T-helper 2 cell treated with Interferon-gamma antibody and Interleukin-4, amounts not matched to agents 5 μg/mL and 100 μg/mL, for 36 hours (primary cell): ENCODE data around the gene RPS16.

Experiments used
- DNase-seq: peaks from one replicate; pipeline ENCODE4 v3.0.0; 2021; ENCODE audit warnings: low spot score
- H3K27ac Mint-ChIP-seq: one replicate; pipeline ENCODE4 v1.8.0; 2021; ENCODE audit warnings: mild to moderate bottlenecking, mixed read lengths
- H3K27me3 Mint-ChIP-seq: one replicate; pipeline ENCODE4 v1.8.0; 2021; ENCODE audit warnings: low read depth, mixed read lengths
- H3K36me3 Mint-ChIP-seq: one replicate; pipeline ENCODE4 v1.8.0; 2021; ENCODE audit warnings: low read depth, mixed read lengths
- H3K4me1 Mint-ChIP-seq: one replicate; pipeline ENCODE4 v1.8.0; 2021; ENCODE audit warnings: low read depth, mixed read lengths
- H3K4me3 Mint-ChIP-seq: one replicate; pipeline ENCODE4 v1.8.0; 2022; ENCODE audit warnings: mild to moderate bottlenecking, moderate library complexity, mixed read lengths
- H3K9me3 Mint-ChIP-seq: one replicate; pipeline ENCODE4 v1.8.0; 2021; ENCODE audit warnings: mixed read lengths

RPS16 gene

DNA sequence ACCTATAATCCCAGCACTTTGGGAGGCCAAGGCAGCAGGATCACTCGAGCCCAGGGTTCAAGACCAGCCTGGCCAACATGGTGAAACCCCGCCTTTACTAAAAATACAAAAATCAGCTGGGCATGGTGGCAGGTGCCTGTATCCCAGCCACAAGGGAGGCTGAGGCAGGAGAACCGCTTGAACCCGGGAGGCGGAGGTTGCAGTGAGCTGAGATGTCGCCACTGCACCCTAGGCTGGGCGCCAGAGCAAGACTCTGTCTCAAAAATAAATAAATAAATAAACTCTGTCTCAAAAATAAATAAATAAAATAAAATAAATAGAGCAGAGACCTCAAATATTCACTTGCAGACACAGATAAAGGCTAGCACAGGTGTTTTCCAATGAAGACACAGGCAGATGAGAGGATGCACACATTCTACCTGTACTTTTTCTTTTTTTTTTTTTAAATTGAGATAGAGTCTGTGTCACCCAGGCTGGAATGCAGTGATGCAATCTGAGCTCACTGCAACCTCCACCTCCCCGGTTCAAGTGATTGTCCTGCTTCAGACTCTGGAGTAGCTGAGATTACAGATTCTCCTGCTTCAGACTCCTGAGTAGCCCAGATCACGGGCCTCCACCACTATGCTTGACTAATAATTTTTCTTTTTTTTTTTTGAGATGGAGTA, 2.7 kb upstream of the RPS16 start:
- no peaks in the 10 kb centered on the region for H3K27me3 Mint-ChIP-seq
- H3K36me3 Mint-ChIP-seq, result peaks cover 23% of the 10 kb centered on the region
- no peak overlapping the region for H3K4me3 Mint-ChIP-seq
- H3K4me1 Mint-ChIP-seq, result peaks cover 33% of the 10 kb centered on the region
- no peaks in the 10 kb centered on the region for H3K9me3 Mint-ChIP-seq
- H3K27ac Mint-ChIP-seq, result no peak overlapping the region
- no peak for DNase-seq

DNA sequence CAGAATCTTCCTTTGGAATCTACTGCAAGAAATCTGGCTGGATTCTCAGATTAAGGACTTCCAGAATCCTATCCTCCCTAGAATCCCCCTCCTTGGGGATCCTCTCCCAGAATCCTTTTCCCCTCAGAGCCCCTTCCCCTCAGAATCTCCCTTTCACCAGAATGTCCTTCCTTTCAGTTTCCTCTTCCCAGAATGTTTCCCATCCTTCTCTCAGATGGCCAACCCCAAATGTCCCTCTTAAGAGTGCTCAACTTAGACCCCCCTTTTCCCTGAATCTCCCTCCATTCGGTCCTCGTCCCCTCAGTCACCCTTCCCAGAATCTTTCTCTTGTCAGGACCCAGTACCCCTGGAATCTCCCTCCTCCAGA, 584 bp upstream of the RPS16 start:
- no peak for DNase-seq
- H3K27ac Mint-ChIP-seq, result peak overlapping the region; percentile 98
- H3K9me3 Mint-ChIP-seq, result no peaks in the 10 kb centered on the region
- peak overlapping the region; percentile 96 for H3K4me3 Mint-ChIP-seq
- H3K27me3 Mint-ChIP-seq, result no peaks in the 10 kb centered on the region
- peaks cover 37% of the 10 kb centered on the region for H3K4me1 Mint-ChIP-seq
- H3K36me3 Mint-ChIP-seq, result peaks cover 35% of the 10 kb centered on the region

DNA sequence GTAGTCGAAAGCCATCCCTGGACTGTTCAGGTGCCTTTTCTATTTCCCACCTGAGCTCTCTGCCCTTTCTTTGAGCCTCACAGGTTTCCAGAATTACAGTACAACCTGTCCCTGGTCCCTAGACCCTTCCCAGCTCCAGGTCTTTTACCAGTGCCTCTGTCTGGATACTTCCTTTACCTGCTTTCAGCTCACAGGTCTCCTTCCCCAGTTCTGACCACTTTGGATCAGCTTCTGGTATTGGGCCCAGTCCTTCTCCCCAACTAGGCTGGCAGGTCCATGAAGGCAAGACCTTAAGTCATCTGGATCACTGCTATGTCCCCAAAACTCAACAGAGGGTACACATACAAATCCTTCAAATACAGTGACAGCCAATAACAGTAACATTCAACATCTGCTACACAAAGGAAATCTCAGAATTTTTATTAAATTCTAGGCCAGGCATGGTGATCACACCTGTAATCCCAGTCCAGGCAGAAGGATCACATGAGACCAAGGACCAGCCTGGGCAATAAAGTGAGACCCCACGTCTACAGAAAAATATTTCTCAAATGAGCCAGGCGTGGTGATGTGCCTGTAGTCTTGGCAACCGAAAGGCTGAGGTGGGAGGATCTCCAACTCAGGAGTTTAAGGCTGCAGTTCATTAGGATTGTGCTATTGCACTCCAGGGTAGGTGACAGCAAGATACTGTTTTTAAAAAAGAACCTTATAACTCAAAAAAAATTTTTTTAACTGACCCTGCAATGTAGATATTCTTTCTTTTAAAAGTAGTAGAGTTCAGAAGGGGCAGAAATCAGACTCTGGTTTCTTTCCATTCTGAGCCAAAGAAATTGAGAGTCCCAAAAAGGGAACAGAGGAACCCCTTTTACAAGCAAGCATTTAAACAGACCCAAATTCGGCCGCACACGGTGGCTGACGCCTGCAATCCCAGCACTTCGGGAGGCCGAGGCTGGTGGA, 1.3 kb downstream of the RPS16 start:
- Mint-ChIP-seq H3K9me3 (no peaks in the 10 kb centered on the region), H3K27me3 (no peaks in the 10 kb centered on the region), H3K4me3 (peak overlapping the region; percentile 96), H3K36me3 (peaks cover 37% of the 10 kb centered on the region), H3K4me1 (peaks cover 37% of the 10 kb centered on the region), H3K27ac (peak overlapping the region; percentile 98)
- DNase-seq, result no peak

DNA sequence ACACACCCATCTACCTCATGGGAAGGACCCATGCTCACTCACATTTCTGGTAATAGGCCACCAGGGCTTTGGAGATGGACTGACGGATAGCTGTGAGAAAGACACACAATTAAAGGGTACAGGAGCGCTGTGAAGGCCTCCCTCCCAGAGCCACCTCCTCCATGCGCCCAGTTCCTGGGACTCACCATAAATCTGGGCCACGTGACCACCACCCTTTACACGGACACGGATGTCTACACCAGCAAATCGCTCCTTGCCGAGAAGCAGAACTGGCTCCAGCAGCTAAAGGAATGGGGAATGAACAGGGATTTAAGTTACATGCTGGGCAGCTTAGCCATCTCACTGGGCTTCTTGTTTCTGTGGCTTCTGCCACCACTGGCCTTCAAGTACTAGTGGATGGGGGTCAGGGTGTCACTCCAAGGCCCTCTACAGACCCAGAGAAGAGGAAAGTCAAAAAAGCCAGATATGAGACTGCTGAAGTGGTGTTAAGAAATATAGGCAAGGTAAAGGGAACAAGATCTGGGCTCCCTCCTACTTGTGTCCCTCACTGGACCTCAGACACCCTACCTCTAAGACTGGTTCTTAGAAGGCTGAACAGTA, 2.2 kb downstream of the RPS16 start:
- H3K27ac Mint-ChIP-seq, result peak overlapping the region; percentile 70
- H3K4me1 Mint-ChIP-seq, result peaks cover 37% of the 10 kb centered on the region
- peak overlapping the region; percentile 96 for H3K4me3 Mint-ChIP-seq
- DNase-seq, result no peak
- H3K9me3 Mint-ChIP-seq, result no peaks in the 10 kb centered on the region
- peaks cover 37% of the 10 kb centered on the region for H3K36me3 Mint-ChIP-seq
- H3K27me3 Mint-ChIP-seq, result no peaks in the 10 kb centered on the region

DNA sequence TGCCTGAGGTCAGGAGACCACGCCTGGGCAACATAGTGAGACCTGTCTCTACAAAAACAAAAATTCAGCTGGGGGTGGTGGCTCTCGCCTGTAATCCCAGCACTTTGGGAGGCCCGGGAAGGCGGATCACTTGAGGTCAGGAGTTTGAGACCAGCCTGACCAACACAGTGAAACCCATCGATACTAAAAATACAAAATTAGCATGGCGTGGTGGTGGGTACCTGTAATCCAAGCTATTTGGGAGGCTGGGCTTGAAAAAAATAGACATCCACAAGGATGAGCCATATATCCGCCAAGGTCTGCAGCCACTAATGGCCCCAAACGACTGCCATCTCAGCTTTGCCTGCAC, 3.1 kb downstream of the RPS16 start:
- Mint-ChIP-seq H3K4me3 (peak overlapping the region; percentile 40), H3K27ac (peak overlapping the region; percentile 60), H3K9me3 (no peaks in the 10 kb centered on the region), H3K36me3 (peaks cover 37% of the 10 kb centered on the region), H3K27me3 (no peaks in the 10 kb centered on the region), H3K4me1 (peaks cover 37% of the 10 kb centered on the region)
- DNase-seq, result no peak

DNA sequence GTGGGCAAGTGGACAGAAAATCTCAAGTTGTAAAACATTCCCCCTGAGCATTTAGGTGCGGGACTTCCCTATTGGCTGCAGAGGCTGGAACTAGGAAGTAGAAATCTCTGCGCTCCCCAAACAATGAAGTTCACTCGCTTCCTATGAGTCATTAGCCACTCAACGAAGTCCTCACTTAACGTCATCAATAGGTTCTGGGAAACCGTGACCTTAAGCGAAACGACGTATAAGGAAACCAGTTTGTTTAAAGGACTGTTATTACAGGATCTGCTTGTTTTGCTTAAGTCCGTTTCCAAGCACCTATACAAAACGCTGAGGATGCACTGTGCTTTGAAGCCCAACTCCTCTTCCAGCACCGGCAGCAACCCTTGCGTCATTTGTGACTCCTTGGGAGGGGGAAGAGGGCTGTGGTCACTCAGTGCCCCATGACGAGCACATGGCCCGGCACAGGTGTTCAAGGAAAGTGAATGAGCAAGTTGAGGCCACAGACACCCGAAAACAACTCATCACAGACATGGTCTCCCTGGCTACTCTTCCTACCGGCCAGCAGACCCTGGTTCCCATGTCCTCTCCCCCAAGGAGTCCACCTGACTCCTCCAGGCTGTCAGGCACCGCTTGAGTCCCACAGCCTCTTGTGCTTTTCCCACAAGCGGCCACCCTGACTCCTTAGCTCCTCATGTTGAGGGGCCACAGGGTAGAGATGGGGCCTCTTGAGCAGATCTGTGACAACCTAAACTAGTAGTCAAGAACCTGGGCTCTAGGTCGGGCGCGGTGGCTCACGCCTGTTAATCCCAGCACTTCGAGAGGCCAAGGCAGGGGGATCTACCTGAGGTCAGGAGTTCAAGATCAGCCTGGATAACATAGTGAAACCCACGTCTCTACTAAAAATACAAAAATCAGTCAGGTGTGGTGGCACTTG, 4.8 kb downstream of the RPS16 start:
- peak; percentile 76 for DNase-seq
- Mint-ChIP-seq H3K27me3 (no peaks in the 10 kb centered on the region), H3K4me3 (peak overlapping the region; percentile 29), H3K36me3 (peaks cover 37% of the 10 kb centered on the region), H3K4me1 (peaks cover 28% of the 10 kb centered on the region), H3K27ac (peak overlapping the region; percentile 90), H3K9me3 (no peaks in the 10 kb centered on the region)

DNA sequence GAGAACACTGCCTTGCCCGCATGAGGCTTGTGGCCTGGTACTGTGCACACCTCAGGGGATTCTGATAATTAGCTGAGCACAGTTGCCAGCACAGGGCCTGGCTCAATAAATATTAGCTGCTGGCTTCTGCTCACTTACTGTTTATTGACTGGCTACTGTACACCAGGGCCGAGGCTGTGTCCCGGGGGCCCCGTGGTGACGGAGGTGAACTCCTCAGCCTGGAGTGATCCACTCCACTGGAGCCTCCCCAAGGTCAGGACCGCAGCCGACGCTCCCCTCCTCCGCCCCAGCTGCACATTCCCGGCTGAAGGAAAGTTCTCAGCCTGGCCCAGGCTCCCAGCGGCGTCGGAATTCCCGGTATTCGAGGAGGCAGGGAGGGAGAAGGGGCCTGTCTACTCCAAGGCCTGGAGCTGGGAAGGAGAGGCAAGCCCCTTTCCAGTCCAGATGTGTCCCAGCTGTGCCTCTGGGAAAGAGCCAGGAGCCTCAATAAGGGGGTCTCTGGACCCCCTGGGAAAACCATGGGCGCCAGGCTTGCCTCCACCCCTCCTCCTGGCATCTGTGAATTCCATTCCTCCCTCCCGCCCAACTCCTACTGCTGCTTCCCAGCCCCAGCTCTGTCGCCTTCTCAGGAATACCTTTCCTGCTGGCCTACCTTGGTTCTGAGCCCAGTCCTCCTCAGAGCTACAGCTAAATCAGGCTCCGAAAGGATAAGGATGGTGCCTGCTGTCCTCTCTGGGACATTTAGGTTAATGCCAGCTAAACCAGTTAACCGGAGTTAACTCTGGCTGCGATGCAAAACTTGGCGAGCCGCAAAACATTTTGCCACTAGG, 7.3 kb downstream of the RPS16 start:
- no peak for DNase-seq
- H3K27ac Mint-ChIP-seq, result no peak overlapping the region
- no peaks in the 10 kb centered on the region for H3K27me3 Mint-ChIP-seq
- H3K4me3 Mint-ChIP-seq, result no peak overlapping the region
- peaks cover 29% of the 10 kb centered on the region for H3K36me3 Mint-ChIP-seq
- H3K4me1 Mint-ChIP-seq, result peaks cover 13% of the 10 kb centered on the region
- H3K9me3 Mint-ChIP-seq, result no peaks in the 10 kb centered on the region

DNA sequence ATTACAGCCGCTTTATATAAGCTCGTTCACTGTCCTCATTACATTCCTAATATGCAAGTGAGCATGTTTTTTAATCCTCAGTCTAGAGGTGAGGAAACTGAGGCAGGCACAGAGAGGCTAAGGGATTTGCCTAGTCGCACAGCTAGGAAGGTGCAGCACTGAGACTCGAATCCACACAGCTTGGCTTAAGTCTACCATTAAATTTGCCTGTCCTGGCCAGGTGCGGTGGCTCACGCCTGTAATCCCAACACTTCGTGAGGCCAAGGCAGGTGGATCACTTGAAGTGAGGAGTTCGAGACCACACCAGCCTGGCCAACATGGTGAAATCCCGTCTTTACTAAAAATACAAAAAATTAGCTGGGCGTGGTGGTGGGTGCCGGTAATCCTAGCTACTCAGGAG, 8.0 kb downstream of the RPS16 start:
- Mint-ChIP-seq H3K4me1 (peaks cover 8% of the 10 kb centered on the region), H3K27me3 (no peaks in the 10 kb centered on the region), H3K4me3 (no peak overlapping the region), H3K9me3 (no peaks in the 10 kb centered on the region), H3K27ac (no peak overlapping the region), H3K36me3 (peaks cover 25% of the 10 kb centered on the region)
- no peak for DNase-seq

DNA sequence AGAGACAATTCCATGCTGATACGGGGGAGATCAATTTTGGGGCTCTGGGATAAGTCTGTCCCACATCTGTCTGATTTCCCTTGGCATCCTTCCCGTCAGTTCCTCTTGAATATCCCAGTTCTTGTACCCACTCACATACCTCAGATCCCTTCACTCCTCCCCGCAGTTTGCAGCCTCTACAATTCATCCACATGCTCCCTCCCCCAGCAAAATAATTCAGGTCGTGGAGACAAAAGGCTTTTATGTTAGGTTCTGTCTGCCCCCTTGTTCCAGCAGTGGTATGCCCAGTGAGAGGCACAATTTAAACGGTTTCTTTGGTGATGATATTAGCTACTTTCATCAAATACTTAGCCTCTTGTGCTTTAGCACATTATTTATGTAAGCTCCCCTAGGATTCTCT, 9.6 kb downstream of the RPS16 start:
- H3K36me3 Mint-ChIP-seq, result peaks cover 21% of the 10 kb centered on the region
- H3K27me3 Mint-ChIP-seq, result no peaks in the 10 kb centered on the region
- H3K27ac Mint-ChIP-seq, result no peak overlapping the region
- no peak for DNase-seq
- H3K9me3 Mint-ChIP-seq, result no peaks in the 10 kb centered on the region
- peaks cover 7% of the 10 kb centered on the region for H3K4me1 Mint-ChIP-seq
- H3K4me3 Mint-ChIP-seq, result no peak overlapping the region

DNA sequence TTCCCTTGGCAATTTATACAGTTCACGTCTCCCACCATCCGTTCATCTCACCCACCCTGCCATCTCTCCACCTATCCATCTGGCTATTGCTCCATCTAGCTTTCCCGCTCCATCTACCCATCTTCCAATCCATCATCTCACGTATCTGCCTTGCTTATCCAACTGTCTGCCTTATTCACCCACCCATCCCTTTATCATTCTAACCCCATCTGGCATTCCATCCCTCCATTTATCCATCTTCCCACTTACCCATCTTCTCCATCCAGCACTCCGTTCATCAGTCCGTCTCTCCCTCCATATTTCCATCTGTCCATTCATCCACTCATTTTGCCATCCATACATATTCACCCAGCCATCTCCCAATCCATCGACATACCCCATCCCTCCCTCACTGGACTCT, 10.0 kb downstream of the RPS16 start:
- H3K27me3 Mint-ChIP-seq, result no peaks in the 10 kb centered on the region
- DNase-seq, result no peak
- H3K4me1 Mint-ChIP-seq, result peaks cover 3% of the 10 kb centered on the region
- peaks cover 19% of the 10 kb centered on the region for H3K36me3 Mint-ChIP-seq
- no peak overlapping the region for H3K27ac Mint-ChIP-seq
- H3K9me3 Mint-ChIP-seq, result no peaks in the 10 kb centered on the region
- no peak overlapping the region for H3K4me3 Mint-ChIP-seq

DNA sequence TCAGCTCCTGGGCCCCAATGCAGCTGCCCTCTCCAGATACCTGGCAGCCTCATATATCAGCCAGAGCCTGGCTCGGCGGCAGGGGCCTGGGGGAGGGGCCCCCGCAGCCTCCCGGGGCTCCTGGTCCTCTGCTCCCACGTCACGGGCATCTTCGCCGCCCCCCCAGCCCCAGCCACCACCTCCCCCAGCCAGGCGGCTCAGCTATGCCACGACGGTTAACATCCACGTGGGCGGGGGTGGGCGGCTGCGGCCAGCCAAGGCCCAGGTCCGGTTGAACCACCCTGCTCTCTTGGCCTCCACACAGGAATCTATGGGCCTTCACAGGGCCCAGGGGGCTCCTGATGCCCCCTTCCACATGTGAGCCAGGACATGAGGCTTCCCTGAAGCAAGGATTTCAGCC, 10.8 kb downstream of the RPS16 start:
- Mint-ChIP-seq H3K4me3 (no peak overlapping the region), H3K27me3 (no peaks in the 10 kb centered on the region), H3K27ac (no peak overlapping the region), H3K4me1 (no peaks in the 10 kb centered on the region), H3K36me3 (peaks cover 19% of the 10 kb centered on the region), H3K9me3 (no peaks in the 10 kb centered on the region)
- no peak for DNase-seq

DNA sequence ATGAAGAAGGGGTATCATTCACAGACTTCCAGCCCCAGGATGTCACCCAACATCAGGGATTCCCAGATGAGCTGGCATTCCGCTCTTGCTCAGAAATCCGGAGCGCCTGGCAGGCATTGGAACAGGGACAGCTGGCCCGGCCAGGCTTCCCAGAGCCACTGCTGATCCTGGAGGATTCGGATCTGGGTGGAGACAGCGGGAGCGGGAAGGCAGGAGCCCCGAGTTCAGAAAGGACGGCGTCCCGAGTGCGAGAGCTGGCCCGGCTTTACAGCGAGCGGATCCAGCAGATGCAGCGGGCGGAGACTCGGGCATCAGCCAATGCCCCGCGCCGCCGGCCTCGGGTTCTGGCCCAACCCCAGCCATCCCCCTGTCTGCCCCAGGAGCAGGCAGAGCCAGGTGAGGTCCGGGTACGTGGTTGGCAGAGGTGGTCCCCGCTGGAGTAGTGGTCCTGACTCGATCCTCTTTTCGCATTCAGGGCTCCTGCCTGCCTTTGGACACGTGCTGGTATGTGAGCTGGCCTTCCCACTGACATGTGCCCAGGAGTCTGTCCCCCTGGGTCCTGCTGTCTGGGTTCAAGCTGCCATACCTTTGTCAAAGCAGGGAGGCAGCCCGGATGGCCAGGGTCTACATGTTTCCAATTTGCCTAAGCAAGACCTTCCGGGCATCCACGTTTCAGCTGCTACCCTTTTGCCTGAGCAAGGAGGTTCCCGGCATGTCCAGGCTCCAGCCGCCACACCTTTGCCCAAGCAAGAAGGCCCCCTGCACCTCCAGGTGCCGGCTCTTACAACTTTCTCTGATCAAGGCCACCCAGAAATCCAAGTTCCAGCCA, 12.3 kb downstream of the RPS16 start:
- no peak overlapping the region for H3K27ac Mint-ChIP-seq
- H3K9me3 Mint-ChIP-seq, result no peaks in the 10 kb centered on the region
- no peak overlapping the region for H3K4me3 Mint-ChIP-seq
- H3K36me3 Mint-ChIP-seq, result peaks cover 25% of the 10 kb centered on the region
- no peaks in the 10 kb centered on the region for H3K27me3 Mint-ChIP-seq
- no peaks in the 10 kb centered on the region for H3K4me1 Mint-ChIP-seq
- DNase-seq, result no peak
